HG02571 (cell line): ENCODE measurements around the gene IFT57.

Experiments used
- ATAC-seq: cut with Tn5 transposase; IDR thresholded peaks from one replicate; pipeline ENCODE4 v1.9.1; 2021; ENCODE audit warnings: mild to moderate bottlenecking, moderate library complexity; ENCODE audit not compliant: unreplicated experiment

IFT57 gene

DNA sequence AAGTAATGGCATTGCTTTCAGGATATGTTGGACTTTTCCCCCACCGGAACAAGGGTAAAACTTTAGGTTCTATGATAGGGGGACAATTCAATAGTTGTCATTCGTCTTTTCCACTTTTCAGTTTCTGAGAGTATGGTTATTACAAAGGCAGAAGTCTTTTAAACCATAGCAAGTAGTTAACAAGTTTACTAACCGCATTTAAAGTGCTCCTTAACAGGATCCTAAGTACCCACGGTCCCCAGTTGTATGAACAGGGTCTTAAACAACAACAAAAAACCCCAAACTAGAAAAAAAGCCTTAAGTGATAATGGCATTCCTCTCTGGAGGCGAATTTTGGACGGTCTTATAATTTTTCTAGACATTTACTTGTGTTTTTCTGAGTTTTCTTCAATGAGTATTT lies 831 bp downstream of the IFT57 start:
- no peak for ATAC-seq

DNA sequence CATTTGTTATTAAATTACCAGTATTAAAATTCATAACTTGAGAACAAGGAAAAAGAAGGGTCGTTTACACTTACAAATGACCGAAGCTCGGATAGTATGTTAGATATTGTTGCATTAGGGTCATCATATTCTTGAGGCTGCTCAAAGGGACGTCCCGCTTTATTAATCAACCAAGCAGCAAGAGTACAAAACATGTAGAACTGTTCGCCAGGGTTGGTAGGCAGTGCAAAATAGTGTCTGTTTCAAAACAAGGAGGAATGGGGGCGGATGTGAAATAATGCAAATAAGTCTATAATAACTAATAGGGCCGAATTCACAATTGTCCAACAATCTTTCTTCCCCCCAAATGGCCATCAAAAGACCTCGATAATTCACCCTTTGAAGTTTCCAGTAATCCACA lies 2.9 kb downstream of the IFT57 start:
- no peak for ATAC-seq

DNA sequence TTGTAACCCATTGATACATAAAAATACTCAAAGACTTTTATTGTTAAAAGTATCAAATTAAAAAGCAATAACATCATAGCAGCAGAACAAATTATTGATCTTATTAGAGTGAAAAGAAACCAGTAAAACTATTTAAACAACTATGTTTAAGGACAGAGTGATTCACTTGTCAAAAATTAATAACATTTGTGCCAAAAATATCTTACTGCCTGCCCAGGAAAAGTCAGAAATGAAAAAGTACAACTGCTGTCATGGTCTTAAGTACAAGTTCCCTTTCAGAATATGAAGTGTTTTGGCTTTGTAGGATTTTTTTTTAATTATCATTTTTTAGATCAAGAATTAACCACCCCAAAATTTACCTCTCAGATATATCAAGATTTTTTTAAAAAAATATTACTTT lies 3.4 kb downstream of the IFT57 start:
- ATAC-seq, result no peak

DNA sequence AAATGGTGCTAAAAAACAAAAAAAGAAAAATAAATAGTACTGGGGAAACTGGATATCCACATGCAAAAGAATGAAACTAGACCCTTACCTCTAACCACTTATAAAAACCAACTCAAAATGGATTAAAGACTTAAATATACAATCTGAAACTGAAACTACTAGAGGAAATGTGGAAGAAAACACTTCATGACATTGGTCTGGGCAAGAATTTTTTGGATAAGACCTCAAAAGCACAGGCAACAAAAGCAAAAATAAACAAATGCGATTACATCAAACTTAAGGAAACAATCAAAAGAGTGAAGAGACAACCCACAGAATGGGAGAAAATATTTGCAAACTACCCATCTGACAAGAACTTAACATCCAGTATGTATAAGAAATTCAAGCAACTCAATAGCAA lies 6.4 kb downstream of the IFT57 start:
- ATAC-seq, result no peak

DNA sequence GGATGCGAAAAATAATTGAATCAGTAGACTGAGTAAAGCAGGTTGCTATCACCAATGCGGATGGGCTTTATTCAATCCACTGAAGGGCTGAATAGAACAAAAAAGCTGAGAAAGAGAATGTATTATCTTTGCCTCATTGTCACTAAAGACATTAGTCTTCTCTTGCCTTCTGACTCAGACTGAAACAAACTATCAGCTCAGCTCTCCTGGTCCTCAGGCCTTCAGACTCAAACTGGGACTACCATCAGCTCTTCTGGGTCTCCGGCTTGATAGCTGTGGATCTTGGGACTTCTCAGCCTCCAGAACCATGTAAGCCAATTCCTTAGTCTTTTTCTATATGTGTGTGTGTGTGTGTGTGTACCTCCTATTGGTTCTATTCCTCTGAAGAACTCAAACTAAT lies 12.6 kb downstream of the IFT57 start:
- ATAC-seq, result no peak

DNA sequence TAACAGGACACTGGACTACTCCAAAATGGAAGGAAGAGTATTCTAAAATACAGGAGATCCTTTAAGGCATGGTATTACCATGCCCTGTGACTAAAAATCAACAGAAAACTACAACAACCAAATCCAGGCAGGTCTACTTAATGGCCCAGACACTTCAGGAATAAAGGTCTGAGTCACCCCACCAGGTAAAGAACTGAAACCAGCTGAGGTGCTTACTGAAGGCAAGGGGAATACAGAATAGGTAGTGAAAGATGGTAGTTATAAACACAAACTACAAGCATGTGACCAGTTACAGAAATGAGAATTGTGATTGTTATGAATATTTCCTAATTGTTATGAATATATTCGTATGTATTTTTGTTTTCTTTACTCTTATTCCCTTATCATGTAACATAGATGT lies 13.4 kb downstream of the IFT57 start:
- ATAC-seq, result peak; percentile 84

DNA sequence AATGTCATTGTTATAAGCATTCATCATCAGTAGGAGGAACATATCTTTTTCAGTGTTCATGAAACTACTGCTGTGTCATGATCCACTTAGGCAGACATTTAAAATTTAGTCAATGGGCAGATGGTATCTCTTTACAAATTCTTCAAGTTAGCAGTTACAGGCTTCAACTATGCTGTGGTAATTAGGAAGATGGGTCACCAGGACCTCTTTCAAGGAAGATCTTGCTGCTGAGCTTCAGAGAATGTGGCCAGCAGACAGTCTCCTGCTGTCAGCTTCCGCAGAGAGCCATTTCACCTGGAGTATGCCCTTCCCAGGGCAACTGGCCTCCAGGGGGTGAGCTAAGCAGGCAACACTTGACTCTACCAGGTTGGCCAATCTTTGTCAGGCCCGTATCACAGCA lies 19.4 kb downstream of the IFT57 start:
- no peak for ATAC-seq

DNA sequence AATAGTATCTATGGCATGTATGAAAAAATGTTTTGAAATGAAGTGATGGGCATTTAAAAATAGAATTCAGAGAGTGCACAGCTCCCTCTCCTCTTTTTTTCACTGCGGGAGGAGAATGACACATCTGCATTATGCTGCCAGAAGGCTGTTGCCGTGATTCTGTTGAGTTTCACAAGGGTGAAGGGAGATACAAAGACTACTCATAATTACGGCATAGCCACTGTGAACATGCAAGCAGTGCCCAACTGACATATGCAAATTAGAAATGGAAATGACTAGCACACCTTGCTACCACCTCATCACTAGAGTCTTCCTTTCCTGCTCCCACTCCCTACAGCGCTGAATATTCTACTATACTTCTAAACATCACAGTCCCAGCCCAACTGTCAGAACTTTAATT lies 20.1 kb downstream of the IFT57 start:
- ATAC-seq, result no peak

DNA sequence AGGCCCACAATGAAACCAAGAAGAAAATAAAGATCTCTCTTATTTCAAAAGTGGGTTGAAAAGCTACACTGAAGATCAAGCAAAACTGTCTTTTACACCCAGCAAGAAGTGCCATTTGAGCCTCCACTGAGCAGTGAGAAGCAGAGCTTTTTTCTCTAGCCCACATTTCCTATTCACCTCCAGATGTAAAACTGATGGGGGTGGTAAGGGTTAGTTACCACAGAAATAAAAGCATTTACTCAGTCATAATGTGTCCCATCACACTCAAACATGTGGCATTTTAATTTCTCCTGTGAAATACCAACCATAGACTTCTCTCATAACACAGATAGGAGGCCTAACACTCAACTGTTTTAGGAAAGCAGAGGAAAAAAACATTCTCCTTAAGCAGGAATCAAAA lies 21.0 kb downstream of the IFT57 start:
- ATAC-seq, result no peak

DNA sequence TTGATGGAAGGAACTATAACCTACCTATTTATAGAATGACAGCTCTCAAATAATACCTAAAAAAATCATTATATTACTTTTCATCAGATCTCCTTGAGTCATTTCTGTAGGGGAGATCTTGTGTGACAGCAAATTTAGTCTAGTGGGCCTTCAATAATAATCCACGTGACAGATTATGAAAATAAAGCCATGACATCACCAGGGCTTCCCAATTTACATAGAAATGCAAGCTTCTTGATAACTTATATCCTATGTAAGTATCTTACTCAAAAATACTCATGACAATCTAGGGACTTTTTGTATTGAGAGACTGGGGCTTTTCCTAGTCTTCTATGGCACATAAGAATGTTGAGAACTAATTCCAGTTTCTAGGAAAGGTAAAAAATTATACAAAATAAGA lies 21.6 kb downstream of the IFT57 start:
- ATAC-seq, result no peak

DNA sequence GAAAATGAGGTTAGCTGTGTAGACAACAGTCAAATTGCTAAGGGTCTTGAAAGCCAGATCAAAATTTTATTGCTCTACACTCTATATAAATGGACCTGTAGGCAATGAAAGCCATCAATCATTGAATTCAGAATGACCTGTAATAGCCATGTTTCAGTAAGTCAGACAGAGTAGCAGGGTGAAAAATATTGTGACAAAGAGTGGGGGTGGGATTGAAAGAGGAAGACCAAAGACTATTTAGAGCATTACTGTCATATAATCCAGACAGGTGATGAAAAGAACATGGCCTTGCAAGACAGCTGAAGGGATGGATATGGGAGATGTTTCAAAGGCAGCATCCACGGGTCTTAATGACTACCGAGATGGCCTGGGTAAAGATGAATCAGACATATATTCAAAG lies 22.2 kb downstream of the IFT57 start:
- ATAC-seq, result no peak

DNA sequence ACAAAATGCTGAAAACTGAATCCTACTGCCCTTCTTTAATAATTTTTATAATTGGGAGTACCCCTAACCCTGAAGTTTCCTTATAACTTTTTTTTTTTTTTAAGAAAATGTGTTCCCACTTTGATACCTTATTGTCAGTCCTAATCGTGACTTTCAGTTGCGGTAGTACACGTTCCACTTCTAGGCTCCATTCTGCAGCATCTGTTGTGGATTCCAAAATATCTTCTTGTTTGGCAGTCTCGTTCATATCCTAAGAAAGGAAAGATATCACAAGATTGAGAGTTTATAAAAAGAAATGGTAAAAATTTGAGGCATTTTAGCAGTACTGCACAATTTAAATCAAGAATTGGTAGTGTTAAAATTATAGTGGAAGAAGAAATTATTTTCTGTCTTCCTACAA lies 30.8 kb downstream of the IFT57 start:
- ATAC-seq, result no peak

DNA sequence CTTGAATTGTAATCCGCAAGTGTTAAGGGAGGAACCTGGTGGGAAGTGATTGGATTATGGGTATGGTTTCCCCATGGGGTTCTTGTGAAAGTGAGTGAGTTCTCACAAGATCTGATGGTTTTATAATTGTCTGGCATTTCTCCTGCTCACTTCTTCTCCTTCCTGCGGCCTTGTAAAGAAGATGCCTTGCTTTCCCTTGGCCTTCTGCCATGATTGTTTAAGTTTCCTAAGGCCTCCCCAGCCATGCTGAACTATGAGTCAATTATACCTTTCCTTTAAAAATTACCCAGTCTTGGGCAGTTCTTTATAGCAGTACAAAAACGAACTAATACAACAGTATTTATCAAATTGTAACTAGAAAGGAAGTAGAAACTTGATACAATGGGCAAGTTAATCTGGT lies 31.9 kb downstream of the IFT57 start:
- ATAC-seq, result no peak

DNA sequence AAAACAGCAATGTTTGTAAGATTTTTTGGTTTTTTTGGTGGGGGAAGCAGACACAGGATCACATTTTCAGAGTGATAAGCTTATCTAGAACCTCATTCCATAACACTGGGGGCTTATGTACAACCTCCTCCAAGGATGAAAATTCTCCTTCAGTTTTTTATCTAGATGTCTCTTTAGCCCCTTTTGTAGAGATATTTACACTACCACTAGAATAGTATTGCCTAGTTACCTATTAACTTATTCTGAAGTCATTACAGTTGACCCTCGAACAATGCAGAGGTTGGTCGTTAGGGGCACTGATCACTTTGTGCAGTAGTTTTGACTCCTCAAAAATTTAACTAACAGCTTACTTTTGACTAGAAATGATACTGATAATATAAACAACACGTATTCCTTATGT lies 32.8 kb downstream of the IFT57 start:
- ATAC-seq, result no peak

DNA sequence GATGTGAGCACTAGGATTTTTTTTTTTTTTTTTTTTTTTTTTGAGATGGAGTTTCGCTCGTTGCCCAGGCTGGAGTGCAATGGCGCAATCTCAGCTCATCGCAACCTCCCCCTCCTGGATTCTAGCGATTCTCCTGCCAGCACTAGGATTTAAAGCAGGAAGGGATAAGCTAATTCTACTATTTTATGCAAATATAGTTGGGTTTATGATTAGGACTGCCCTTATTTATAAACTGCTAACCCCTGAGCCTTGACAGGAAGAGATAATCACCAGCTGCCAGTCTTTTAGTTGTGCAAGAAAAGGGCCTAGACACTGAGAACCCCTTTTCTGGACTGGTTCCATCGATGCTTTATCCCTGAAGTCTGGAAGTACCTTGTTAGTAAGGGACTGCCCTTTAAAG lies 36.7 kb downstream of the IFT57 start:
- ATAC-seq, result no peak

DNA sequence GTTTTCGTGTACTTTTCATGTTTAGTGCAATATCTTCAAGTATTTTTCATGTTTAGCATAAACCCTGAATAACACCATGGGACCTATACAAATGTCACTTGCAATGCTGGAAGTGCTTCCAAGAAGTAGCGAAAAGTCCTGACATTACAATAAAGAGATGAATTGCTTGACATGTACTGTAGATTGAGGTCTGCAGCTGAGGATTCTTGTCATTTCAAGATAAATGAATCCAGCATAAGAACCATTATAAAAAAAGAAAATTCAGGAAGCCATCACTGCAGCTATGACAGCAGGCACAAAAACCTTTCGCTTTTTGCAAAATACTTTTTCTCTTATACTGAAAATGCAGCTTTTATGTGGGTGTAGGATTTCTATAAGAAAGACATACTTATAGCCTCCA lies 37.4 kb downstream of the IFT57 start:
- no peak for ATAC-seq

DNA sequence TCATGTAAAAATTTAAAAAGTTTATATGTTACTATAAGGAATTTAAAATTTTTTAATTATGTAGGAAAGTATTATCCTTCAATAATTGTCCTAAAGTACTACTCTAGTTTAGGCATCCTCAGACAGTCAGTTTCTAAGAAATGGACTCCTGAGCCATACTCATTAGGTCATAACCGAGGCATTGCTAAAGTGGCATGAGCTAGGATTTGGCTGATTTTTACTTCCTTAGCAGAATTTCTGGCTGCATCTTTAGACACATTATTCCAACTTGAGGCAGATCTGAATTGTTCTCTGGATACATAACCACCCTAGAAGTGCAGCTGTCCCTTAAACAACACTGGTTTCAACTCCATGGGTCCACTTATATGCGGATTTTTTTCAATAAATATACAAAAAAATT lies 38.3 kb downstream of the IFT57 start:
- ATAC-seq, result no peak

DNA sequence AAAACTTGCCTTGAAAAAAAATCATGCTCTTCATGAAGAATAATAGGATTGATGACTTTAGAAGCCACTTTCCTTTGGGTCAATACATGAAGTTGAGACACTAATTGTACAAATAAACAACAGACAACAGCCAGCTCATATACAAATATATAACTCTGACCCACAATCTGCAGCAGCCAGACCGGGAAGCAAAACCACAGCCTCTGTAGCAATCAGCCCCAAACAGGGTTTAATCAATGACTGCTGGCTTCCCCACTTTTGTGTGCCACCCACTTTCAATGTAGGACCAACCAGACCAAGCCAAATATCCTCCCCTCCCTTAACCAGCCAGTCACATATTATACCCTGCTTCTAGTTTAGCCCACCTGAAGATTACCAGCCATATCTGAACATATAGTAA lies 39.0 kb downstream of the IFT57 start:
- ATAC-seq, result no peak

DNA sequence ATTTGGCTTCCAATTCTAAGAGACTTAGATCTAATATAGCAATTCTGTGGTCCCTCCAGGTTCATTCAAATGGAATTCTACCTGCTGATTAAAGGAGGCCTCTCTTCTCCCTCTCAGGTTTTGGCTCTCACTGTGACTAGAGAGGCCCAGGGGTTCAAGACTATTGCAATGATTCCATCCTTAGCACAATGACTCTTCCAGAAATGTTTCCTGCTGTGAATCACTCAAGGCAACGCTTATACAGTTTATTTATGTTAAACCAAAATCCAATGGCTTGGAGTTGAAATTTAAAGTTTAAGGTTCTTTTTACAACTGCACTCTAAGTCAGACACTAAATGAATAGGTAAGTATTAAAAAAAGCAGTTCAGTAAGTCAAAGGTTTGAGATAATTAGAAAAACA lies 39.9 kb downstream of the IFT57 start:
- no peak for ATAC-seq

DNA sequence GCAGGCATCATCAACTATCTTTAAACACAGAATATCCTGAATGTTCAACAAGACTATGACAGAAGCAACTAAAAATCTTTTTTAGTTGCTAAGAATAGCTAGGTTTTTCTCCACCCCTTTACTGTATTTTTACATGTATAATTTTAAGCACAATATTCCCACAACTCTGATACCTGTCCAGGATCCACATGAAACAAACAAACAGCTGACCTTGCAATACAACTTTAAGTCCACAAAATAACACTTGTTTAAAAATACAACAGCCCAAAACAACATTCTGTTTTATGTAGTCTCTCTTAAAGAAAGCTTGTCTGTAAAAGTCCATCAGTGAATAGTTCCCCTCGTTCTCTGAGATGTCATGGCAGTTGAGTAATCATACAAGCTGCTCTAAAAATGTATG lies 41.1 kb downstream of the IFT57 start:
- ATAC-seq, result no peak

DNA sequence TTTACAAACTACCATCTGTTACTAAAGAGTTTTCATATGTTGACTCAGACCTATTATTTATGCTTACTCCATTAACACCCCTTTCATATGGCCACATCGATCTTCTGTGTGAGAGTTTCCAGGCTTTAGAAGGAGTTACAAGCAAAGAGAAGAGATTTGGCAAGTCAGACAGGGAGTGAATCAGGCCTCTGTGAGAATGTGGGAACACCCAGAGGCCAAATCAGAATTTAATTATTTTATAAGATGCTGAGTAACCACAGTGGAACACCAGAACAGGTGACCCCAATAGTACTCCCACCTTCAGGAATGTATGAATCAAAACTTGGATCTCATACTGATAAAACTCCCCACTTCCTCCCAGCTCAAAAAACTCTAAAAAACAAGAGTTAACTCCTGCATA lies 42.0 kb downstream of the IFT57 start:
- ATAC-seq, result no peak

DNA sequence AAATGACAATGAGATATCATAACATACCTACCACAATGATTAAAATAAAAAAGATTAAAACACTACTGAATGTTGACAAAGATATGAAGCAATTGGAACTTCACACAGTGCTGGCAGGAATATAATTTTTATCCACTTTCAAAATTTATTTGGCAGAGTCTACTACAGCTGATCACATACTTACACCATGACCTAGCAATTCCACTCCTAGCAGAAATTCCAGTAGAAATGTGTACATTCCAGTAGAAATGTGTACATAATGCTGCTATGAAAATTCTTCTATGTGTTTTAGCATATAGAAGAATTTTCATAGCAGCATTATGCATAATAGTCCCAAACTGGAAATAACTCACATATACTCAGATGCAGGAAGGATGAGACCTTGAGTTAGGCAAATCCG lies 43.5 kb downstream of the IFT57 start:
- ATAC-seq, result no peak

DNA sequence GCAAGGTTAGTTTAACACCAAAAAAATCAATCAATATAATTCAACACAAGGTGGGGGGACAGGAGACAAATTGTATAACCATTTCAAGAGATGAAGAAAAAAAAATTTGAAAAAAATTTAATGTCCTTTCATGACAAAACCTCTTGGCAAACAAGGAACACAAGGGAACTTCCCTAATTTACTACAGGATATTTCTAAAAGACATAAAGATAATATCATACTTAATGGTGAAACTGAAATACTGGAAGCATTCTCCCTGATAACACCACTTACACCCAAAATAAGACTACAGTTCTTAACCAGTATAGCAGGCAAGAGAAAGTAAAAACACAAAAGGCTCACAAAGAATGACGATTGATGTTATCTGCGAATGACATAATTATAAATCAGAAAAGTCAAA lies 44.7 kb downstream of the IFT57 start:
- no peak for ATAC-seq

DNA sequence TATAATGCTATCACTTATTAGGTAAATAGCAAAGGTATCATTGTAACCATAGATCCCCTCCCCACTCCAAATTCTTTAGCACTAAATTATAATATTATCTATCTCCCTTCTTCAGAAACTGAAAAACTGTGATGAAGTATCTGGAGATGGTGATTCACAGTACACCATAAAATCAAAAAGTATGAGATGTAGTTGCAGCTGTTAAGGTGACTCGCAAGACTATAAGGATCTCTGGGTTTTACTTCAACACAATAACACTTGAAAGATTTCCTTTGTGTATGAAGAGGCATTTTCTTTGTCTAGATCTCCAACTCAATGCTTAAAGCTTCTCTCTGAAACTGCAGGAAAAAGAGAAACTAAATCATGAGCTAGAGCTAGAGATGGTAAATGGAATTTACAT lies 46.9 kb downstream of the IFT57 start:
- ATAC-seq, result no peak
